IMR-90 (cell line): ENCODE results near the gene KCNMA1. TPM values are rescaled to one million over a fixed set of nuclear protein-coding genes. Genes with fewer than 3 reads are reported as not detected.

Experiments used
- ATAC-seq: fragments of 200-7000 bp; cut with Tn5 transposase; 2 replicates; pipeline ENCODE4 v1.9.1; 2020; ENCODE audit warnings: low read depth, mild to moderate bottlenecking, moderate library complexity
- BruUV-seq: library from RNA; stranded (reverse); fragments of 400-500 nt; replicated peaks from 2 replicates; lab custom pipeline; 2021; lab: Mats Ljungman, UMichigan
- CTCF ChIA-PET: fragments of 300-600 bp; formaldehyde crosslinking; extraction: SDS; loops from one replicate; lab custom pipeline; 2021; ENCODE audit warnings: antibody characterized with exemption; lab: Yijun Ruan, JAX
- POLR2A ChIA-PET: fragments of 300-600 bp; sonication (Branson Sonifier 250); formaldehyde crosslinking; loops from one replicate; lab custom pipeline; 2022; ENCODE audit warnings: antibody characterized with exemption; ENCODE audit not compliant: unreplicated experiment; lab: Charles Lee
- DNase-seq: peaks from one replicate; pipeline ENCODE4 v3.0.0; 2013
- H2AFZ ChIP-seq: replicated peaks from 2 replicates; pipeline ENCODE3; 2013; ENCODE audit warnings: low read length, mild to moderate bottlenecking; ENCODE audit not compliant: poor library complexity
- H2AK5ac ChIP-seq: 2 replicates; pipeline ENCODE4 v1.6.1; 2013; ENCODE audit warnings: low read depth, low read length, inconsistent platforms
- H2AK9ac ChIP-seq: replicated peaks from 2 replicates; pipeline ENCODE3; 2013; ENCODE audit warnings: mild to moderate bottlenecking, low read depth, low read length, moderate library complexity; ENCODE audit not compliant: poor library complexity
- H2BK120ac ChIP-seq: 2 replicates; pipeline ENCODE4 v1.6.1; 2013; ENCODE audit warnings: low read depth, low read length, inconsistent platforms
- H2BK15ac ChIP-seq: 3 replicates; pipeline ENCODE4 v1.6.1; 2013; ENCODE audit warnings: low read depth, low read length, inconsistent platforms
- H2BK20ac ChIP-seq: 2 replicates; pipeline ENCODE4 v1.6.1; 2013; ENCODE audit warnings: low read depth, mild to moderate bottlenecking, inconsistent platforms, low read length, moderate library complexity
- H2BK5ac ChIP-seq: 2 replicates; pipeline ENCODE4 v1.6.1; 2013; ENCODE audit warnings: mild to moderate bottlenecking, low read depth, low read length, inconsistent platforms; ENCODE audit not compliant: poor library complexity, severe bottlenecking
- H3K14ac ChIP-seq: replicated peaks from 2 replicates; pipeline ENCODE4 v1.6.1; 2013; ENCODE audit warnings: low read depth, low read length, inconsistent platforms
- H3K18ac ChIP-seq: 2 replicates; pipeline ENCODE4 v1.6.1; 2013; ENCODE audit warnings: low read depth, low read length, control low read depth
- H3K23ac ChIP-seq: 2 replicates; pipeline ENCODE4 v1.6.1; 2013; ENCODE audit warnings: low read depth, low read length, inconsistent platforms
- H3K27ac ChIP-seq: 2 replicates; pipeline ENCODE4 v1.5.1; 2013; ENCODE audit warnings: mild to moderate bottlenecking, control low read depth, low read length; ENCODE audit not compliant: insufficient read depth
- H3K27me3 ChIP-seq: 2 replicates; pipeline ENCODE4 v1.6.1; 2013; ENCODE audit warnings: low read length; ENCODE audit not compliant: control insufficient read depth, insufficient read depth
- H3K36me3 ChIP-seq: 2 replicates; pipeline ENCODE4 v1.6.1; 2013; ENCODE audit warnings: low read length, mixed read lengths; ENCODE audit not compliant: control insufficient read depth, insufficient read depth
- H3K4ac ChIP-seq: 2 replicates; pipeline ENCODE4 v1.6.1; 2013; ENCODE audit warnings: low read depth, low read length, inconsistent platforms
- H3K4me1 ChIP-seq: 2 replicates; pipeline ENCODE4 v1.6.1; 2013; ENCODE audit warnings: low read length, mixed read lengths; ENCODE audit not compliant: control insufficient read depth, insufficient read depth
- H3K4me2 ChIP-seq: 2 replicates; pipeline ENCODE4 v1.6.1; 2013; ENCODE audit warnings: low read depth, mild to moderate bottlenecking, control low read depth, low read length, moderate library complexity
- H3K4me3 ChIP-seq: 2 replicates; pipeline ENCODE4 v1.5.1; 2013; ENCODE audit warnings: low read depth, mild to moderate bottlenecking, control low read depth, low read length, moderate library complexity; ENCODE audit not compliant: insufficient read depth
- H3K56ac ChIP-seq: 2 replicates; pipeline ENCODE4 v1.6.1; 2013; ENCODE audit warnings: low read length, inconsistent platforms; ENCODE audit not compliant: insufficient read depth; ENCODE audit errors: extremely low read depth
- H3K79me1 ChIP-seq, 2 experiments: 2 replicates each; pipeline ENCODE4 v1.6.1; 2013; ENCODE audit warnings: low read length in 2 of 2, inconsistent platforms in 1 of 2, low read depth in 1 of 2
- H3K9ac ChIP-seq: 2 replicates; pipeline ENCODE4 v1.6.1; 2013; ENCODE audit warnings: low read depth, low read length, control low read depth
- H3K9me1 ChIP-seq: 2 replicates; pipeline ENCODE4 v1.6.1; 2013; ENCODE audit warnings: low read length, inconsistent platforms; ENCODE audit not compliant: insufficient read depth
- H3K9me3 ChIP-seq: 2 replicates; pipeline ENCODE4 v1.6.1; 2013; ENCODE audit warnings: low read length; ENCODE audit not compliant: control insufficient read depth, insufficient read depth
- H4K20me1 ChIP-seq: 2 replicates; pipeline ENCODE4 v1.6.1; 2013; ENCODE audit warnings: low read length, inconsistent platforms; ENCODE audit not compliant: insufficient read depth
- H4K5ac ChIP-seq: 2 replicates; pipeline ENCODE4 v1.6.1; 2013; ENCODE audit warnings: mild to moderate bottlenecking, low read depth, low read length, control low read depth
- H4K8ac ChIP-seq, 2 experiments: 2 replicates each; pipeline ENCODE4 v1.6.1; 2013; ENCODE audit warnings: low read depth in 2 of 2, low read length in 2 of 2, control low read depth in 1 of 2, inconsistent platforms in 1 of 2
- H4K91ac ChIP-seq: 2 replicates; pipeline ENCODE4 v1.6.1; 2013; ENCODE audit warnings: low read depth, low read length, inconsistent platforms; ENCODE audit not compliant: insufficient read depth
- CEBPB ChIP-seq: IDR thresholded peaks from 2 replicates; pipeline ENCODE4 v1.6.1; 2012; ENCODE audit warnings: low read depth, low read length, improper control_type of control experiment
- CHD1 ChIP-seq: IDR thresholded peaks from 2 replicates; pipeline ENCODE4 v1.6.1; 2012; ENCODE audit warnings: low read depth, low read length, improper control_type of control experiment
- RAD21 ChIP-seq: IDR thresholded peaks from 2 replicates; pipeline ENCODE4 v1.6.1; 2012; ENCODE audit warnings: low read length, improper control_type of control experiment
- WGBS, 2 experiments: methylation state at CpG; one replicate each; pipeline versions ENCODE4 v1.1.5 to v1.1.7; 2013; ENCODE audit warnings: missing lambda C conversion rate in 2 of 2; ENCODE audit not compliant: insufficient read length in 1 of 2; ENCODE audit errors: extremely low coverage in 2 of 2; 5-methylcytosine and 5-hydroxymethylcytosine counted together
- dilution Hi-C: fragments of 300-500 bp; cut with HindIII; formaldehyde crosslinking; loops from one replicate; pipeline ENCODE4 v1.14.3; 2018; ENCODE audit warnings: low sequenced_read_pairs; ENCODE audit not compliant: unreplicated experiment
- in situ Hi-C: fragments of 300-500 bp; cut with MboI; formaldehyde crosslinking; loops from 3 replicates; pipeline ENCODE4 v1.14.3; 2019; ENCODE audit warnings: low sequenced_read_pairs, inconsistent platforms, mixed read lengths
- intact Hi-C: fragments of 100-400 bp; cut with micrococcal nuclease; formaldehyde crosslinking; loops from 2 replicates; pipeline ENCODE4 v1.10.0; 2022
- polyA plus RNA-seq, 3 experiments: library from polyadenylated mRNA; depleted of rRNA; stranded (reverse); fragments of >200 nt; gene quantifications; 2 replicates each; pipeline ENCODE4 v1.2.3, GENCODE V29; 2012; ENCODE audit warnings: low replicate concordance in 1 of 3
- total RNA-seq: library from RNA; depleted of rRNA; stranded (reverse); fragments of >200 nt; gene quantifications from 2 replicates; pipeline ENCODE4 v1.2.3, GENCODE V29; 2012

KCNMA1 gene
- total and polyA plus RNA-seq, 2 of the 4 experiments (the other 2 are of a cell fraction) = 25.6 to 29.6 TPM

DNA sequence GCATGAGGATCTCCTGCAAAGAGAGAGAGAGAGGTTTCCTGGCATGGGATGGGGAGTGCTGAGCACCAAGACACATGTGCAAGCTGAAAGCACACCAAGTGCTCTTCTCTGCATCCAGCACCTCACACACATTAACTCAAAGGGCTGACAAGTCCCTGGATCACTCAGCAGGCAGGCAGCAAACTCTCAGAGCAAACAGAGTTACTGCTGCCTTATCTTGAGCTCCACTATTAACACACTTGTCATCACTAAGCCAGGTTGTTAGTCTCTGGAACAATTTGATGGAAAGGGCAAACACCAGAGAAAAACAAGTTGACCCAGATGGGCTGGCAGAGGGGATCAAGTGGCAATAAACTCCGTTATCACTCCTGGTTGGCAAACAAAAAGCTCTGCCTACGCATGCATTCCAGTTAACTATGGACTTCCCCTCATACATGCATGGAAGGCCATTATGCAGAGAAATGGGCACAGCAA is 349.9 kb downstream of the KCNMA1 start:
- ChIA-PET CTCF (no interaction called here), POLR2A (no interaction called here)
- Histone ChIP-seq H3K9me1 (peaks cover 5% of the 10 kb centered on the region; the same call in 1 of the 2 replicates), H2BK15ac (0 out of 3 replicates have a peak overlapping the region, but pooled peaks have one; percentile 23), H3K27ac (no peak overlapping the region), H2BK5ac (no peak overlapping the region), H4K5ac (no peak overlapping the region), H2AK9ac (no peak overlapping the region), H3K4me2 (no peak overlapping the region), H3K18ac (no peak overlapping the region), H3K4me1 (peaks cover 9% of the 10 kb centered on the region), H3K27me3 (no peaks in the 10 kb centered on the region), H3K4ac (peak overlapping the region; percentile 14; the same call in 1 of the 2 replicates), H3K9me3 (no peaks in the 10 kb centered on the region), H3K56ac (no peak overlapping the region), H4K8ac (no peak overlapping the region), H2BK120ac (no peak overlapping the region), H2BK20ac (no peak overlapping the region), H4K91ac (peak overlapping the region; percentile 2; the same call in 1 of the 2 replicates), H3K4me3 (no peak overlapping the region), H2AFZ (no peak overlapping the region), H4K20me1 (no peaks in the 10 kb centered on the region), H3K79me1 (peaks cover 0 to 3% of the 10 kb centered on the region in 2 experiments; a peak in 1 of 4 replicates), H3K23ac (peak overlapping the region; percentile 74; the same call in 1 of the 2 replicates), H3K9ac (no peak overlapping the region), H3K36me3 (no peaks in the 10 kb centered on the region), H3K14ac (peak overlapping the region; percentile 24; the same call in 1 of the 2 replicates), H2AK5ac (peak overlapping the region; percentile 55)
- dilution Hi-C loops = no loop called here
- TF ChIP-seq CEBPB = no peak
- no peak for TF ChIP-seq CHD1
- TF ChIP-seq RAD21 = no peak
- in situ Hi-C loops = no loop called here
- DNase-seq (no peak), ATAC-seq (no peak)
- WGBS, 2 experiments = no CpG with 5 or more reads among the region's 2 CpGs
- intact Hi-C loops = no loop called here
- no TSS peak for BruUV-seq
